ENCODE results near the gene CDK19.
"Not testable (repeated sequence)": the region's sequence is repeated elsewhere in the genome, so short reads cannot be mapped to it uniquely, and the experiment has no call there.

Gene CDK19

GRCh38 chr6:110810896-110811586, 4.2 kb downstream of the CDK19 start:
- Histone ChIP-seq H3K4me2 (ENCODE audit: low read length) (no peak overlapping the region), H3K9me3 (ENCODE audit: control insufficient read depth, low read length) (no peaks in the 10 kb centered on the region), H3K9ac (no peak overlapping the region), H2AFZ (no peak overlapping the region), H3K27ac (no peak overlapping the region), H3K4me1 (peaks cover 4% of the 10 kb centered on the region), H3K27me3 (ENCODE audit: control insufficient read depth, insufficient read depth, low read length) (no peaks in the 10 kb centered on the region), H3K4me3 (ENCODE audit: low read depth, low read length) (no peak overlapping the region), H3K79me2 (peaks cover 4% of the 10 kb centered on the region), H3K36me3 (ENCODE audit: control insufficient read depth, insufficient read depth, low read length) (no peaks in the 10 kb centered on the region)
- TF ChIP-seq, protein P1, sequence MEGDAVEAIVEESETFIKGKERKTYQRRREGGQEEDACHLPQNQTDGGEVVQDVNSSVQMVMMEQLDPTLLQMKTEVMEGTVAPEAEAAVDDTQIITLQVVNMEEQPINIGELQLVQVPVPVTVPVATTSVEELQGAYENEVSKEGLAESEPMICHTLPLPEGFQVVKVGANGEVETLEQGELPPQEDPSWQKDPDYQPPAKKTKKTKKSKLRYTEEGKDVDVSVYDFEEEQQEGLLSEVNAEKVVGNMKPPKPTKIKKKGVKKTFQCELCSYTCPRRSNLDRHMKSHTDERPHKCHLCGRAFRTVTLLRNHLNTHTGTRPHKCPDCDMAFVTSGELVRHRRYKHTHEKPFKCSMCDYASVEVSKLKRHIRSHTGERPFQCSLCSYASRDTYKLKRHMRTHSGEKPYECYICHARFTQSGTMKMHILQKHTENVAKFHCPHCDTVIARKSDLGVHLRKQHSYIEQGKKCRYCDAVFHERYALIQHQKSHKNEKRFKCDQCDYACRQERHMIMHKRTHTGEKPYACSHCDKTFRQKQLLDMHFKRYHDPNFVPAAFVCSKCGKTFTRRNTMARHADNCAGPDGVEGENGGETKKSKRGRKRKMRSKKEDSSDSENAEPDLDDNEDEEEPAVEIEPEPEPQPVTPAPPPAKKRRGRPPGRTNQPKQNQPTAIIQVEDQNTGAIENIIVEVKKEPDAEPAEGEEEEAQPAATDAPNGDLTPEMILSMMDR (IDR thresholded peaks at IDR 0.05): no peak

GRCh38 chr6:110809792-110810191, 5.5 kb downstream of the CDK19 start:
- Histone ChIP-seq H3K4me1 (peaks cover 4% of the 10 kb centered on the region), H3K36me3 (ENCODE audit: control insufficient read depth, insufficient read depth, low read length) (no peaks in the 10 kb centered on the region), H3K79me2 (peaks cover 4% of the 10 kb centered on the region), H2AFZ (no peak overlapping the region), H3K27me3 (ENCODE audit: control insufficient read depth, insufficient read depth, low read length) (no peaks in the 10 kb centered on the region), H3K27ac (no peak overlapping the region), H3K9me3 (ENCODE audit: control insufficient read depth, low read length) (no peaks in the 10 kb centered on the region), H3K9ac (no peak overlapping the region), H3K4me3 (ENCODE audit: low read depth, low read length) (no peak overlapping the region), H3K4me2 (ENCODE audit: low read length) (no peak overlapping the region)
- TF ChIP-seq, protein P1 (IDR thresholded peaks at IDR 0.05): no peak

DNA sequence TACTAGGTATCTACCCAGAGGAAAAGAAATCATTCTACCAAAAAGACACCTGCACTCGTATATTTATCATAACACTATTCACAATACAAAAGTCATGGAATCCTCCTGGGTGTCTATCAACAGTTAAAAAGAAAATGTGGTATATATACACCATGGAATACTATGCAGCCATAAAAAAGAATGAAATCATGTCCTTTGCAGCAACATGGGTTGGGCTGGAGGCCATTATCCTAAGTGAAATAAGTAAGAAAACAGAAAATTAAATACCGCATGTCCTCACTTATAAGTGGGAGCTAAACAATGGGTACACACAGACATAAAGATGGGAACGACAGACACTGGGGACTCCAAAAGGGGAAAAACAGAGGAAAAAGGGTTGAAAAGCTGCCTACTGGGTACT, 13.1 kb downstream of the CDK19 start:
- not testable (repeated sequence) for H2AFZ ChIP-seq; H3K4me2 ChIP-seq (ENCODE audit: low read length); H3K27me3 ChIP-seq (ENCODE audit: control insufficient read depth, insufficient read depth, low read length); H3K9me3 ChIP-seq (ENCODE audit: control insufficient read depth, low read length); H3K36me3 ChIP-seq (ENCODE audit: control insufficient read depth, insufficient read depth, low read length); H3K4me1 ChIP-seq; H3K9ac ChIP-seq; H3K4me3 ChIP-seq (ENCODE audit: low read depth, low read length); H3K27ac ChIP-seq
- H3K79me2 ChIP-seq: peaks cover 23% of the 10 kb centered on the region

DNA sequence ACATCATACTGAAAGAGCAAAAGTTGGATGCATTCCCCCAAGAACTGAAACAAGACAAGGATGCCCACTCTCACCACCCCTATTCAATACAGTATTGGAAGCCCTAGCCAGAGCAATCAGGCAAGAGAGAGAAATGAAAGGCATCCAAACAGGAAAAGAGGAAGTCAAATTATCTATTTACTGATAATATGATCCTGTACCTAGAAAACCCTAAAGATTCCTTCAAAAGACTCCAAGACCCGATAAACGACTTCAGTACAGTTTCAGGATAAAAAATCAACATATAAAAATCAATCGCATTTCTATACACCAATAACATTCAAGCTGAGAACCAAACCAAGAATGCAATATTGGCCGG, 14.5 kb downstream of the CDK19 start:
- H3K79me2 ChIP-seq: peaks cover 21% of the 10 kb centered on the region
- H3K27me3 ChIP-seq (ENCODE audit: control insufficient read depth, insufficient read depth, low read length): no peaks in the 10 kb centered on the region
- H3K4me1 ChIP-seq: no peaks in the 10 kb centered on the region
- H3K27ac ChIP-seq: no peak overlapping the region
- no peak overlapping the region for H3K4me3 ChIP-seq (ENCODE audit: low read depth, low read length)
- no peak overlapping the region for H3K9ac ChIP-seq
- H3K4me2 ChIP-seq (ENCODE audit: low read length): no peak overlapping the region
- H3K36me3 ChIP-seq (ENCODE audit: control insufficient read depth, insufficient read depth, low read length): no peaks in the 10 kb centered on the region
- TF ChIP-seq, protein P1 (IDR thresholded peaks at IDR 0.05): no peak
- H3K9me3 ChIP-seq (ENCODE audit: control insufficient read depth, low read length): no peaks in the 10 kb centered on the region
- no peak overlapping the region for H2AFZ ChIP-seq

- Histone ChIP-seq H3K4me2 (ENCODE audit: low read length) (no peak overlapping the region), H3K4me1 (no peaks in the 10 kb centered on the region), H3K4me3 (ENCODE audit: low read depth, low read length) (no peak overlapping the region), H3K79me2 (peaks cover 21% of the 10 kb centered on the region), H2AFZ (no peak overlapping the region), H3K9ac (no peak overlapping the region), H3K27me3 (ENCODE audit: control insufficient read depth, insufficient read depth, low read length) (no peaks in the 10 kb centered on the region), H3K9me3 (ENCODE audit: control insufficient read depth, low read length) (no peaks in the 10 kb centered on the region), H3K27ac (no peak overlapping the region), H3K36me3 (ENCODE audit: control insufficient read depth, insufficient read depth, low read length) (no peaks in the 10 kb centered on the region)
- TF ChIP-seq, protein P1 (IDR thresholded peaks at IDR 0.05): no peak
These were observed 15.0 kb downstream of the CDK19 start for GRCh38 chr6:110800196-110800838.
